Ectodermal cell (in vitro differentiated cells): ENCODE measurements around the gene JAKMIP3.
"Not testable (repeated sequence)": the region's sequence is repeated elsewhere in the genome, so short reads cannot be mapped to it uniquely, and the experiment has no call there.

Experiments used
- H3K27ac ChIP-seq: 2 replicates; pipeline ENCODE4 v1.7.0; 2013; ENCODE audit warnings: mild to moderate bottlenecking, low read depth, low read length; ENCODE audit not compliant: insufficient read depth, poor library complexity, severe bottlenecking
- H3K27me3 ChIP-seq: 2 replicates; pipeline ENCODE4 v1.7.0; 2013; ENCODE audit warnings: mild to moderate bottlenecking, low read length; ENCODE audit not compliant: insufficient read depth, control insufficient read depth, poor library complexity, severe bottlenecking
- H3K36me3 ChIP-seq: one replicate; pipeline ENCODE4 v1.7.0; 2013; ENCODE audit warnings: low read length; ENCODE audit not compliant: control insufficient read depth, insufficient read depth
- H3K4me1 ChIP-seq: one replicate; pipeline ENCODE4 v1.7.0; 2013; ENCODE audit warnings: low read length; ENCODE audit not compliant: control insufficient read depth, insufficient read depth
- H3K4me3 ChIP-seq: 2 replicates; pipeline ENCODE4 v1.7.0; 2013; ENCODE audit warnings: low read depth, low read length, control low read depth; ENCODE audit not compliant: insufficient read depth
- H3K9me3 ChIP-seq: 2 replicates; pipeline ENCODE4 v1.7.0; 2013; ENCODE audit warnings: mild to moderate bottlenecking, low read length, moderate library complexity; ENCODE audit not compliant: control insufficient read depth
- WGBS, 2 experiments: methylation state at CpG; one replicate each; pipeline ENCODE4 v1.1.7; 2013; ENCODE audit warnings: missing lambda C conversion rate in 2 of 2; 5-methylcytosine and 5-hydroxymethylcytosine counted together

The JAKMIP3 gene

GRCh38 chr10:132075909-132076577 is 10.3 kb downstream of the JAKMIP3 start:
- Histone ChIP-seq H3K4me1 (no peaks in the 10 kb centered on the region), H3K36me3 (no peaks in the 10 kb centered on the region), H3K27ac (no peak overlapping the region), H3K4me3 (no peak overlapping the region), H3K27me3 (no peaks in the 10 kb centered on the region), H3K9me3 (no peaks in the 10 kb centered on the region)
- 84 to 89% methylated on average over 17 of the region's 17 CpGs for WGBS, 2 experiments

GRCh38 chr10:132076578-132077081 is 10.9 kb downstream of the JAKMIP3 start:
- H3K36me3 ChIP-seq = no peaks in the 10 kb centered on the region
- WGBS, 2 experiments = 92 to 93% methylated on average over 19 of the region's 19 CpGs

GRCh38 chr10:132077091-132077490 is 11.3 kb downstream of the JAKMIP3 start:
- no peaks in the 10 kb centered on the region for H3K36me3 ChIP-seq
- no peak overlapping the region for H3K4me3 ChIP-seq
- no peaks in the 10 kb centered on the region for H3K27me3 ChIP-seq
- no peaks in the 10 kb centered on the region for H3K4me1 ChIP-seq
- no peak overlapping the region for H3K27ac ChIP-seq
- H3K9me3 ChIP-seq = no peaks in the 10 kb centered on the region
- 73 to 78% methylated on average over 9 of the region's 9 CpGs for WGBS, 2 experiments

More at GRCh38 chr10:132076578-132077081, 10.9 kb downstream of the JAKMIP3 start:
- Histone ChIP-seq H3K4me3 (no peak overlapping the region), H3K9me3 (no peaks in the 10 kb centered on the region), H3K4me1 (no peaks in the 10 kb centered on the region), H3K27me3 (no peaks in the 10 kb centered on the region), H3K27ac (no peak overlapping the region)

DNA sequence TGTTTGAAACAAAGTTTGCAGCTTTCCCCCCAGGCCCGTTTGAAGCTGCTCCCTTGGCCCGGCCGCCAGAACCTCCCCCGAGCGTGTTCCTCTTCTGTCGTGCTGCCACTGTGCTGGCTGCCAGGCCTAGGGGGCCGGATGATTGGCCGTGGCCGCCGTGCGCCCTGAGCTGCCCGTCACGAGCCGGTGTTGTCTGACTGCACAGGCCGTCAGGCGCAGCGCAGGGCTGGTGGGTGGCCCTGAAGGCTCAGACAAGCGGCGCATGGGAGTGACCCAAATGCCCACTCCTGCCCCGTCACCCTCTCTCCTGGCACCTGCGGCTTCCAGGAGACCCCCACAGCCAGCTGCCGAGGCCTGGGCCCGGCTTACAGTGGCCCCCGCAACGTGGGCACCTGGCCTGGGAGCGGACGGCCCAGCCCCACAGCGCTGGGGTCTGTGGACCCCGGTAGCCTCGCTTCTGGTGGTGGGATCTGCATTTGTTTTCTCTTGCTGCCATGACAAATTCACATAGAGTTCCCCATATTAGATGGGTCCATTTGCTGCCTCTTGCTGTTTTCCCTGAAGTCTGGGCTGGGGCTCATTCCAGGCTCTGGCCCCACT is 13.1 kb downstream of the JAKMIP3 start:
- no peaks in the 10 kb centered on the region for H3K36me3 ChIP-seq
- WGBS, 2 experiments = 84 to 86% methylated on average over 30 of the region's 30 CpGs
- no peaks in the 10 kb centered on the region for H3K27me3 ChIP-seq
- H3K4me1 ChIP-seq = no peaks in the 10 kb centered on the region
- H3K4me3 ChIP-seq = no peak overlapping the region
- no peaks in the 10 kb centered on the region for H3K9me3 ChIP-seq
- no peak overlapping the region for H3K27ac ChIP-seq

GRCh38 chr10:132084384-132084783 is 18.6 kb downstream of the JAKMIP3 start:
- not testable (repeated sequence) for H3K36me3 ChIP-seq, H3K4me1 ChIP-seq, H3K27ac ChIP-seq, H3K9me3 ChIP-seq, H3K27me3 ChIP-seq, H3K4me3 ChIP-seq
- WGBS, 2 experiments = 83 to 92% methylated on average over 1 to 2 of the region's 2 CpGs

DNA sequence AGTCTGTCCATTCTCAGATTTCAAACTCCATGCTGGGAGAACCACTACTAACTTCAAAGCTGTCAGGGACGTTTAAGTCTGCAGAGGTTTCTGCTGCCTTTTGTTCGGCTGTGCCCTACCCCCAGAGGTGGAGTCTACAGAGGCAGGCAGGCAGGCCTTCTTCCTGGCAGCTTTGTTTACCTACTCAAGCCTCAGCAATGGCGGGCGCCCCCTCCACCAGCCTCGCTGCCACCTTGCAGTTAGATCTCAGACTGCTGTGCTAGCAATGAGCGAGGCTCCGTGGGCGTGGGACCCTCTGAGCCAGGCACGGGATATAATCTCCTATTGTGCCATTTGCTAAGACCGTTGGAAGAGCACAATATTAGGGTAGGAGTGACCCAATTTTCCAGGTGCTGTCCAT is 27.5 kb downstream of the JAKMIP3 start:
- H3K27ac ChIP-seq, H3K27me3 ChIP-seq, H3K4me1 ChIP-seq, H3K9me3 ChIP-seq, H3K4me3 ChIP-seq, H3K36me3 ChIP-seq: not testable (repeated sequence)
- 91 to 93% methylated on average over 10 of the region's 10 CpGs for WGBS, 2 experiments

DNA sequence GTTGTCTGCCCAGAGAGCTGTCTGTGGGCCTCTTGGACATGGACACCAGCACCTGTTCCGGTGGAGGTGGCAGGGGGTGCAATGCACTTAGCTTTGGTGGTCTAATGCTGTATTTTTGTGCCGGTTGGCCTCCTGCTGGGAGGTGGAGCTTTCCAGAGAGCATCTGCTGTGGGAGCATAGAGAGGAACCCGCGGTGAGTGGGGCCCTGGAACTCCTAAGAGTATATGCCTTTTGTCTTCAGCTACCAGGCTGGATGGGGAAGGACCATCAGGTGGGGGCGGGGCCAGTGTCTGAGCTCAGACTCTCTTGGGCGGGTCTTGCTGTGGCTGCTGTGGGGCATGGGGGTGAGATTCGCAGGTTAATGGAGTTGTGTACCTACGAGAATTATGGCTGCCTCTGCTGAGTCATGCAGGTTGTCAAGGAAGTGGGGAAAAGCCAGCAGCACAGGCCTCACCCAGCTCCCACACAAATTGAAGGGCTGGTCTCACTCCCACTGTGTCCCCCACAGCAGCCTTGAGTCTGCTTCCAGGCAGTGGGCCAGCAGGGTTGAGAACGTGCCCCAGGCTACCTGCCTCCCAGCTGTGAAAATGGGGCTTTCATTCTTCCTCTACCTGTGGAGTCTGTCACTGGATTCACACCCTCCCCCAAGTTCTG is 29.0 kb downstream of the JAKMIP3 start:
- Histone ChIP-seq H3K27ac (no peak overlapping the region), H3K9me3 (no peaks in the 10 kb centered on the region), H3K4me3 (no peak overlapping the region), H3K4me1 (no peaks in the 10 kb centered on the region), H3K27me3 (no peaks in the 10 kb centered on the region), H3K36me3 (no peaks in the 10 kb centered on the region)
- WGBS, 2 experiments = 90 to 92% methylated on average over 9 of the region's 9 CpGs

DNA sequence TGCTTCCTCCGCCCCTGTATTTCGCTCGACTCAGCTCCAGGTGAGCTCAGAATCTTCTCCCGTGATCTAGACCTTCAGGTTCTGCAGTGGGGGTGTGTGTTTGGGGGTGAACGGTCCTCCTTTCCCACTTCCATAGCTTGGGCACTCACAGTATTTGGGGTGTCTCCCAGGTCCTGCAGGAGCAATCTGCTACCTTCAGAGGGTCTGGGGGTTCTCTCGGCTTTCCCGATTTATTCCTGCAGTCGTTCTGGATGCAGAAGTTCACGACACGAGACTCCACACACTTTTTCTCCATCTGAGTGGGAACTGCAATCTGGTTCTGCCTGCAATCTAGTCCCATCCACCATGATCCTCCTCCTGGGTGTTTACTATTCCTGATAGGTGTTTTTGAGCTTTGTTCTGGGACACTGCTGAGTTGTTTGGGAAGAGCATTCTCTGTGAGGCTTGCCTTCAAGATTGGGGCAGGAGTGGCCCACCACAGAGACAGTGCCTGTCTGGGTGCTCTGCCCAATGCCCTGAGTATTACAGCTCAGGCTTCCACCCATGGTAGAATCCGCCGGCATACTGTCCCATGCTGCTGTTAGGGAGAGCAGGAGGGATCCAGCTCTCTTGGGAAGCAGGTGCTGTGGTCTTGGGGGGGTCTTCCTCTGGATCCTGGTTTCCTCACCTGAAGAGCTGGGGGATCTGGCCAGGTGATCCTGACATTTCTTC is 29.8 kb downstream of the JAKMIP3 start:
- 90 to 95% methylated on average over 12 of the region's 12 CpGs for WGBS, 2 experiments
- H3K27ac ChIP-seq = no peak overlapping the region
- no peaks in the 10 kb centered on the region for H3K9me3 ChIP-seq
- H3K27me3 ChIP-seq = no peaks in the 10 kb centered on the region
- H3K4me1 ChIP-seq = no peaks in the 10 kb centered on the region
- H3K4me3 ChIP-seq = no peak overlapping the region
- no peaks in the 10 kb centered on the region for H3K36me3 ChIP-seq

GRCh38 chr10:132096223-132096622 is 30.5 kb downstream of the JAKMIP3 start:
- H3K27me3 ChIP-seq = no peaks in the 10 kb centered on the region
- H3K27ac ChIP-seq = no peak overlapping the region
- H3K36me3 ChIP-seq = no peaks in the 10 kb centered on the region
- WGBS, 2 experiments = 89 to 91% methylated on average over 6 of the region's 6 CpGs
- H3K9me3 ChIP-seq = no peaks in the 10 kb centered on the region
- no peaks in the 10 kb centered on the region for H3K4me1 ChIP-seq
- H3K4me3 ChIP-seq = no peak overlapping the region
